GM12874 (cell line): ENCODE measurements around the gene PTH1R.

ENCODE experiments used
- TF ChIP-seq, protein P1 (sequence below): IDR thresholded peaks from 2 replicates; pipeline ENCODE4 v1.5.1; 2011; ENCODE audit warnings: low read depth, mild to moderate bottlenecking, control low read depth, low read length, moderate library complexity; ENCODE audit not compliant: insufficient read depth

Gene PTH1R

DNA sequence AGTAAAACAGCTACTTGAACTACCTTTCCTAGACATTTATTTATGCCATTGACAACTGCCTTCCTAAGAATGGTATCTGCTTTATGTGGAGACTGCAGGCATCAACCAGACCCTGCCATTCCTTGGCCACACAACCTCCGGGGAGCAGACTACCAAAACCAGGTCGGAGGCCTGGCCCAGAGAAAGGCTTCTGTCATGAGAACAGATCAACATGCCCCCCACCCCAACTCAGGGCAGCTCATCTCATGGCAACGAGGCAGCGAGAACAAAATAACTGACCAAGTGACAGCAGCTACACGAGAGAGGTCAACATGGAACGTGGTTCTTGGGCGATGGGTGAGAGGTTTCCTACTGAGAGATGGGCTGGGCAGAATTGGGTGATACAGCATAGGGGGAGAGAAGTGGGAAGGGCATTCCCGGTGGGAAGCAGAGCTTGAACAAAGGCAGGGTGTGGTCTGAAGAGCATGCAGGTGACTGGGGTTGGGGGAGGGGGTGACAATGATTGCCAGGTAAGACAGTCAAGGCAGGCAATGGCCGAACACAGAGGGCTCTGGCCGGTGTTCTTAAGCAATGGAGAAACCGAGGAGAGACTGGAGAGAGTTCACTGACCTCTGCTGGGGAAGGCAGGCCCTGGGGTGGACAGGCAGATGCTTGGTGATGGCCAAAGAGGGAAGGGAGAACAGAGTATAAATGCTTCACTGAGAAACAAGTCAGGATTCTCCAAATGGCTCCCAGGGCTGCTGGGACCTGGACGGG lies 65.1 kb downstream of the PTH1R start:
- TF ChIP-seq, protein P1, sequence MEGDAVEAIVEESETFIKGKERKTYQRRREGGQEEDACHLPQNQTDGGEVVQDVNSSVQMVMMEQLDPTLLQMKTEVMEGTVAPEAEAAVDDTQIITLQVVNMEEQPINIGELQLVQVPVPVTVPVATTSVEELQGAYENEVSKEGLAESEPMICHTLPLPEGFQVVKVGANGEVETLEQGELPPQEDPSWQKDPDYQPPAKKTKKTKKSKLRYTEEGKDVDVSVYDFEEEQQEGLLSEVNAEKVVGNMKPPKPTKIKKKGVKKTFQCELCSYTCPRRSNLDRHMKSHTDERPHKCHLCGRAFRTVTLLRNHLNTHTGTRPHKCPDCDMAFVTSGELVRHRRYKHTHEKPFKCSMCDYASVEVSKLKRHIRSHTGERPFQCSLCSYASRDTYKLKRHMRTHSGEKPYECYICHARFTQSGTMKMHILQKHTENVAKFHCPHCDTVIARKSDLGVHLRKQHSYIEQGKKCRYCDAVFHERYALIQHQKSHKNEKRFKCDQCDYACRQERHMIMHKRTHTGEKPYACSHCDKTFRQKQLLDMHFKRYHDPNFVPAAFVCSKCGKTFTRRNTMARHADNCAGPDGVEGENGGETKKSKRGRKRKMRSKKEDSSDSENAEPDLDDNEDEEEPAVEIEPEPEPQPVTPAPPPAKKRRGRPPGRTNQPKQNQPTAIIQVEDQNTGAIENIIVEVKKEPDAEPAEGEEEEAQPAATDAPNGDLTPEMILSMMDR: no peak

DNA sequence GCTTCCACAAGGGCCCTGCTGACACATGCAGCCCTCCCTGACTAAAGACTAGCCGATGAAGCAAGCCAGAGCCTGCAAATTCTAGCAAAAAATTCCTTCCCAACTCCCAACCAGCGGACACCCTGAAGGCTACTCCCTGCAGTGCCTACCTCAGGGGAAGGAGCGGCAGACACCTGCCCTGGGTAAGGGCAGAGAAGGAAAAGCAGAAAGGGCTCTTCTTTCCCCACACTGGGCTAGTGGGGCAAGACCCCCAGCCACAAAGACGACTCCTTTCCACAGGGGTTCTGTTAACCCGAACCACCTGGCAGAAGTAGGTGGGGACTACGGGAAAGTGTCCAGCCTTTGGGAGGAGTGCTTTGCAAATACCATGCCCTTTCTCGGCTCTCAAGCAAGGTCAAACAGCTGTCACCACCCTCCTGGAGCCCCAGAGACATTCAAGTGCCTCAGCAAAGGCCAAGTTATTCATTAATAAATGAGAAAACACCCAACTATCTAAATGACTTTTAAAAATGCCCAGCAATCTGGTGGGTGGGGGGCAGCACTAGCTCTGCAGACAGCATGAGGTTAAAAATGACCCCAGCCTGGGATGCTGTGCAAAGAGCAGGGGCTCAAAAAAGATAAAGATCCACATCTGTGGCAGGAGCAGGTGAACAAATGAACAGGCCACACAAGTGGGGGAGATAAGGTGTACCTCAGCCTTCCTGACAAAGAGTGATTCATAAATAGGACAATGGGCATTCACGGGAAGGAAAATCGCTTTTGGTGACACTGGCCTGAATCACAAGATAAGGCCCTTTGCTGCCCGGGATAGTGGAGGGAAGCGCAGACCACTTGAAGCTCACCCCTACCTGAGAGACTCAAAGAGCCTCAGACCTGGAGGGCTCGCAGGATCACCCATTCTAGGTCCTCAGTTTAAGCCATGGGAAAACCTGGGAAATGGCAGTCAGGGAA lies 66.0 kb downstream of the PTH1R start:
- TF ChIP-seq, protein P1: no peak

DNA sequence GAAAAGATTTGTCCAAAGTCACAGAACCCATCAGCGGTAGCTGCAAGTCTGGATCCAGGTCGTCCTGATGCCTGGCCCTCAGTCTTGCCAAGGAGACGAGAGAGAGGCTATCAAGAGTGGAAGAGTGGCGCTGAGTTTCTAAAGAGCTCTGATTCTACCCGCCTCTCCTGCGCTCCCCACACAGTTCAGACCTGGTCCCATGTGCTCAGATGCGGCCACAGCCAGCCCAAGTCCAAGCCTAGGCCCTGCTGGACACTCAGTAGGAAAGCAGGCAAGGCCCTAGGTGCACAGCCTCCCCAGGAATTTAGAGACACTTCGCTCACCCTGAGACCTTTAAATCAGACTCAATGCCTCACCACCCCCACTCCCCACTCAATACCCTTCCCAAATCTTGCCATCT lies 66.7 kb downstream of the PTH1R start:
- TF ChIP-seq, protein P1: no peak

DNA sequence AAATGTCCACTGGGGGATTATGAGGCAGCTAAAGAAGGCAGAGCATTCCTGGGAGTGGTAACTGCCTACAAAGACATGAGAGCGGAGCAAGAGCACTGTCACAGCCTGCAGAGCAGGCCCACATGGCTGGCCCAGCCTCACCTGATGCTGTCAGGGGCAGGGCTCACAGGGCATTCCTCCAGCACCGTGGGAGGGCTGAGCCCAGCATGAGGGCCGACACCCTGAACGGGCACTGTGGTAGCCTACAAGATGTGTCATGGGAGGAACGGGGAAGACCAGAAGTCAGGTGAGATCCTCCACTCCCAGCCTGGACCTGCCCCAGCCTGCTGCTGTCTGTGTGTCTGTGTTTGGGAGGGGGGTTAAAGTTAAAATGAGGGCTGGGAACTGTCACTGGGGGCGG lies 68.9 kb downstream of the PTH1R start:
- TF ChIP-seq, protein P1: no peak

DNA sequence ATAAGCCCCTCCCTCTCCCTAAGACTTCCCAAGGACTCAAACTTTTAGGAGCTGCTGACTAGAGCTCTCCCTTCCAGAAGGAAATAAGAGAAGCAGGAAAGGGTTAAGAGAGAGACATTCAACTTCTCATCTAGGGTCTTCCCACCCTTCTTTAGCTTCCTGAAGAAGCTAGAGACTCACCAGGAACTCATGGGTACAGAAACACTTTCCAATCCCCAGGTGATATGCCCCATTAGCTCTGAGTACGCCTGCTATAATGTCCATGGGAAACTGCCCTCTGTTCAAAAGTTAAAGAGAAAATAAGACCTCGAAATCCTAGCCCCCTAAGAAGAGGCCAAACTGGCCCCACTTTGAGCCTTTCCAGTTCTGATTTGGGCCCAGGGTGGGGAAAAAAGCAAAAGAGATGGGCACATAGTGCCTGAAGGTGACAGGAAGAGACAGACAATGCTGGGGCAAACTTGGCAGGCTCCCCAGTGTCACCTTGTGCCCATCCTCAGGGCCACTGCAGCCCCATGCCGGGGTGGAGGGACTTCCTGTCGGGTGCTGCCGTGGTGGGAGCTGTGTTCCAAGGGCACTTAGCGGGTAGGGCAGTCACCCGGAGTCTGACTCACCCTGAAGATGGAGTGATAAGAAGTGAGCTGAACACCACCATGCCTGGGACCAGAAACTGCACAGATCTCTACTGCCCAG lies 69.5 kb downstream of the PTH1R start:
- TF ChIP-seq, protein P1: no peak

DNA sequence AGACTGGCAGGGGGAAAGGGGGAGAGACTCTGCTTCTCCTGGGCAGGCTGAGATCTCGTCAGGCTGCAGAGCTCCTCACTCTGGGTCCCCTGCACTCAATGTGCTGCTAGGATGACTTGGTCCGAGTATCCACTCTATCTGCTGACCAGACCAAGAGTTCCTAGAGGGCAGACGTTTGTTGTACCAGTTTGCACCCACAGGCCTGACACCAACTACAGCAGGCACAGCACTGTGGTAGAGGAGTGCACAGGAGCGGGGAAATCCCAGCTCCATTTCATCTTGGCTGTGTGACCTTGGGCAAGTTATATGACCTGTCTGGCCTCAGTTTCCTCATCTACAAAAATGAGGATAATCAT lies 70.0 kb downstream of the PTH1R start:
- TF ChIP-seq, protein P1: no peak

DNA sequence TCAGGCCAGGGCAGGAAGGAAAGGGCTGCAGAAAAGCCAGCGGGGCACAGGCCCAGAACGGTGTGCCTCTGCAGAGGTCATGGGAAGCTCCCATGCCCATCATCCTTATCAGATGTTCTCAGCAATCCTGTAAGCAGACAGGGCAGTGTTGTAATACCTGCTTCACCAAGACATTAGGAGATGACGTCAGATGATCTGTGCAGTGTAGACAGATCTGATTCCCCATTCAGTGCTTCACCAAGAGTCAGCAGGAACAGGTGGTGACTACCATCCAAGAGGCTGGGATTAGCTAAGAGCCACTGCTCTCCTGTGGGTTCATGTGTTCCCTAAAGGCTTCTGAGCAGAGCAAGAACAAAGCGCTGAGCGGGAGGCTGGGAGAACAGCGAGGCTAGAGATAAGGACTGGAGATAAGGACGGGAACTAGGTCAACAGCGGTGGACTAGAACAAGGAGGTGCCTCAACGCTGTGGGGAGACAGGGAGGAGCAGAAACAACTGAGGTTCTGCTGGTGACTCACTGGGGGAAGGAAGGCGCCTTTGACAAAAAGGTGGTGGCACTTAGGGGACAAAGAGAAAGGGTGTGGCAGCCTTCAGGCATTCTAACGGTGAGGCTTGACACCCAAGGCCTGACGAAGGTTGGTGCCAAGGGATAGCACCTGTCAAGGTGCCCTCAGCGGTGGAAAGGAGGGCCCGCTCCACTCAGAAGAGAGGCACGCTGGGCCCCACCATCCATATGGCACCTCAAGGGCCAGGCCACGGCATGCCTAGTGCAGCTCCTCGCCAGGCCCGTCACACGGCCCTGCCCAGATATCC lies 70.7 kb downstream of the PTH1R start:
- TF ChIP-seq, protein P1: no peak
